K562 (cell line): ENCODE results near the gene BCL2L13. TPM values are rescaled to one million over a fixed set of nuclear protein-coding genes. Genes with fewer than 3 reads are reported as not detected.

Experiments used
- EGR1 ChIP-seq: fragments of 450-650 bp; conservative IDR thresholded peaks from 2 replicates; pipeline ENCODE4 v1.6.1; 2017; ENCODE audit warnings: mild to moderate bottlenecking
- GTF2F1 ChIP-seq: IDR thresholded peaks from 2 replicates; pipeline ENCODE4 v1.6.1; 2011; ENCODE audit warnings: low read depth, low read length, improper control_type of control experiment
- MAX ChIP-seq: sonication (generic); formaldehyde crosslinking; IDR thresholded peaks from 2 replicates; pipeline ENCODE4 v1.9.0; 2022; ENCODE audit warnings: mild to moderate bottlenecking, missing genetic modification reagents
- MGA ChIP-seq: fragments of 450-650 bp; IDR thresholded peaks from 2 replicates; pipeline ENCODE4 v1.6.1; 2016; ENCODE audit warnings: mild to moderate bottlenecking, moderate library complexity
- MNT ChIP-seq, 2 experiments: fragments of 450-650 bp; conservative IDR thresholded peaks; 2 replicates each; pipeline ENCODE4 v1.6.1; 2017; ENCODE audit warnings: mild to moderate bottlenecking in 2 of 2, moderate library complexity in 2 of 2
- NCOA4 ChIP-seq: fragments of 450-650 bp; IDR thresholded peaks from 2 replicates; pipeline ENCODE4 v1.6.1; 2018; ENCODE audit warnings: mild to moderate bottlenecking; ENCODE audit not compliant: partially characterized antibody
- SNAPC5 ChIP-seq: fragments of 250-450 bp; sonication (Bioruptor Pico); IDR thresholded peaks from 2 replicates; pipeline ENCODE4 v1.8.0; 2021; ENCODE audit warnings: moderate library complexity, mild to moderate bottlenecking, inconsistent platforms
- TEAD4 ChIP-seq, 2 experiments: sonication (generic) in 1 of 2; formaldehyde crosslinking in 1 of 2; IDR thresholded peaks; 2 replicates each; pipeline versions ENCODE4 v1.6.1 to v1.8.0; 2012 to 2022; ENCODE audit warnings: borderline replicate concordance in 1 of 2, inconsistent platforms in 1 of 2, low read length in 1 of 2, mild to moderate bottlenecking in 1 of 2, missing genetic modification reagents in 1 of 2
- ZNF512 ChIP-seq: IDR thresholded peaks from 2 replicates; pipeline ENCODE4 v1.6.1; 2016; ENCODE audit warnings: missing genetic modification characterization, missing compliant biosample characterization
- ZNF584 ChIP-seq: fragments of 200-800 bp; sonication (Bioruptor generic); IDR thresholded peaks from 2 replicates; pipeline ENCODE4 v1.6.1; 2016; ENCODE audit warnings: low read depth, mild to moderate bottlenecking, missing genetic modification characterization, missing compliant biosample characterization
- polyA plus RNA-seq, 8 experiments: library from polyadenylated mRNA; depleted of rRNA in 4 of 8; stranded (reverse) in 5 of 8; unstranded in 3 of 8; fragments of >200 nt; fragmentation: Nextera tagmentation in 2 of 8; fragmentation: Illumina TruSeq in 1 of 8; extraction: Ambion mirVana in 2 of 8; extraction: Trizol in 1 of 8; gene quantifications; 2 replicates each; pipeline versions ENCODE4 v1.2.1 to v1.2.3, GENCODE V29; 2011 to 2014; ENCODE audit warnings: inconsistent platforms in 1 of 8, missing spikeins in 1 of 8
- total RNA-seq, 7 experiments: library from RNA; depleted of rRNA in 6 of 7; stranded (reverse); fragments of >200 nt in 6 of 7; fragmentation: Illumina TruSeq in 2 of 7; extraction: Trizol in 2 of 7; gene quantifications; 2 replicates each; pipeline versions ENCODE4 v1.2.1 to v1.2.3, GENCODE V29; 2011 to 2021; ENCODE audit warnings: low replicate concordance in 1 of 7

The BCL2L13 gene
- total and polyA plus RNA-seq, 9 of the 15 experiments (the other 6 are each of a cell fraction or from before 2014, with no cell fraction given): 41.5 to 63.4 (median 56.5) TPM

- TF ChIP-seq ZNF512 (tag): no peak
- TF ChIP-seq EGR1: peak; percentile 79
- TF ChIP-seq SNAPC5 (CRISPR knock-in tag): no peak
- no peak for TF ChIP-seq MAX (CRISPR knock-in tag)
- TF ChIP-seq GTF2F1: no peak
- peak; percentile 28 for TF ChIP-seq ZNF584 (CRISPR knock-in tag)
- TF ChIP-seq MGA: peak; percentile 31
- no peak for TF ChIP-seq TEAD4 (IDR thresholded peaks at IDR 0.05; ENCODE audit: low read length)
- no peak for TF ChIP-seq TEAD4 (CRISPR knock-in tag; IDR thresholded peaks at IDR 0.05; ENCODE audit: borderline replicate concordance)
- TF ChIP-seq MNT (conservative IDR thresholded peaks at IDR 0.05): peak in 1 of 2 experiments; percentile 41; a peak in 1 of 4 replicates
- TF ChIP-seq NCOA4: peak; percentile 11
These were observed 33.9 kb downstream of the BCL2L13 start (continued) for GRCh38 chr22:17672417-17672991.
